Measurements from ENCODE around the gene ESRRG. TPM values are rescaled to one million over a fixed set of nuclear protein-coding genes. Genes with fewer than 3 reads are reported as not detected.

ESRRG gene
- total and polyA plus RNA-seq, 2 of the 8 experiments (the other 6 are each of a cell fraction or from before 2014, with no cell fraction given) = 0.59 to 1.4 TPM

GRCh38 chr1:216732121-216732520, 8.9 kb upstream of the ESRRG start:
- H2BK20ac ChIP-seq (ENCODE audit: low read length) = no peak overlapping the region
- H4K20me1 ChIP-seq (replicated peaks in 1 of 2; ENCODE audit: control insufficient read depth in 1 of 2, insufficient read depth in 2 of 2, low read length in 2 of 2) = no peaks in the 10 kb centered on the region
- H3K4ac ChIP-seq (replicated peaks; ENCODE audit: insufficient read length, low read depth, low read length) = no peak overlapping the region
- no peaks in the 10 kb centered on the region for H3K36me3 ChIP-seq (ENCODE audit: control insufficient read depth in 2 of 4, insufficient read depth in 4 of 4, low read length in 3 of 4)
- no peak overlapping the region for H3K14ac ChIP-seq (ENCODE audit: insufficient read length)
- no peak overlapping the region for H2BK120ac ChIP-seq (replicated peaks; ENCODE audit: low read depth, low read length)
- H3K18ac ChIP-seq (ENCODE audit: extremely low read depth, low read length) = no peak overlapping the region
- CTCF ChIA-PET (ENCODE audit: partially characterized antibody) = interaction anchor here (1.2 to 1.8 kb wide), 2 partner anchors 10 to 130 kb away, joined by 3 to 5 read pairs; no protein-coding TSS in a partner anchor
- no peak overlapping the region for H2AK5ac ChIP-seq (ENCODE audit: low read depth, low read length)
- no peak overlapping the region for H3K27ac ChIP-seq (ENCODE audit: low read depth, low read length)
- 86% methylated on average over 4 of the region's 4 CpGs; no CpG with 5 or more reads in 1 of the 2 experiments for WGBS, 2 experiments (ENCODE audit: extremely low coverage in 1 of 2, insufficient coverage in 1 of 2, insufficient read length in 1 of 2, insufficient replicate concordance in 2 of 2, low coverage in 1 of 2, low lambda C conversion rate in 2 of 2, missing lambda C conversion rate in 1 of 2)
- POLR2A ChIA-PET (ENCODE audit: partially characterized antibody) = no interaction called here
- no peak overlapping the region for H4K8ac ChIP-seq (ENCODE audit: extremely low read depth, insufficient read depth, low read length)
- H2BK5ac ChIP-seq (ENCODE audit: low read depth, low read length) = no peak overlapping the region
- H2AFZ ChIP-seq (ENCODE audit: low read length) = no peak overlapping the region
- no peaks in the 10 kb centered on the region for H3K9me3 ChIP-seq (ENCODE audit: insufficient read depth in 2 of 2, low read depth in 1 of 2, low read length in 1 of 2)
- H2BK12ac ChIP-seq (ENCODE audit: low read depth, low read length) = no peak overlapping the region
- H3K23ac ChIP-seq (ENCODE audit: insufficient read length) = no peak overlapping the region
- no peak overlapping the region for H3K56ac ChIP-seq (replicated peaks; ENCODE audit: insufficient read length, low read depth, low read length)
- H4K5ac ChIP-seq (ENCODE audit: insufficient read length, low read depth, low read length) = no peak overlapping the region
- no peaks in the 10 kb centered on the region for H3K79me2 ChIP-seq (ENCODE audit: control insufficient read depth in 1 of 2, insufficient read depth in 2 of 2, low read length in 2 of 2)
- H3K23me2 ChIP-seq (ENCODE audit: low read depth, low read length) = no peaks in the 10 kb centered on the region
- no peaks in the 10 kb centered on the region for H3K79me1 ChIP-seq (ENCODE audit: low read depth, low read length)
- H4K91ac ChIP-seq (replicated peaks; ENCODE audit: insufficient read length, low read length) = no peak overlapping the region
- H2BK15ac ChIP-seq (ENCODE audit: low read length) = no peak overlapping the region
- no peak for FAIRE-seq
- H3K9ac ChIP-seq (replicated peaks in 1 of 4; ENCODE audit: extremely low read depth in 1 of 4, low read depth in 3 of 4, low read length in 3 of 4) = no peak overlapping the region
- no peak overlapping the region for H3K4me2 ChIP-seq (ENCODE audit: insufficient read depth in 1 of 2, low read depth in 2 of 2, low read length in 2 of 2)
- DNase-seq (ENCODE audit: low read depth in 1 of 2, low spot score in 2 of 2) = no peak
- H3K4me3 ChIP-seq (ENCODE audit: extremely low read depth in 1 of 4, insufficient read depth in 2 of 4, low read depth in 3 of 4, low read length in 4 of 4) = no peak overlapping the region
- TF ChIP-seq GABPA (IDR thresholded peaks at IDR 0.05; ENCODE audit: borderline replicate concordance, insufficient read depth, low read length) (no peak), TCF12 (IDR thresholded peaks at IDR 0.05; ENCODE audit: low read depth, low read length) (no peak), BCL11A (IDR thresholded peaks at IDR 0.05; ENCODE audit: low read depth in 2 of 2, low read length in 2 of 2) (no peak), HDAC2 (IDR thresholded peaks at IDR 0.05; ENCODE audit: borderline replicate concordance in 1 of 2, low read depth in 2 of 2, low read length in 2 of 2) (no peak), GTF2F1 (IDR thresholded peaks at IDR 0.05; ENCODE audit: borderline replicate concordance, low read depth, low read length) (no peak), RNF2 (IDR thresholded peaks at IDR 0.05; ENCODE audit: borderline replicate concordance, low read depth, low read length, missing control alignments, poor library complexity, severe bottlenecking) (no peak), SUZ12 (IDR thresholded peaks at IDR 0.05; ENCODE audit: low read length) (no peak), ATF2 (IDR thresholded peaks at IDR 0.05; ENCODE audit: low read length) (no peak), JUN (IDR thresholded peaks at IDR 0.05; ENCODE audit: low read depth, low read length) (no peak)
- H3K4me1 ChIP-seq (replicated peaks in 1 of 4; ENCODE audit: control insufficient read depth in 3 of 4, insufficient read depth in 4 of 4, low read length in 3 of 4) = peaks cover 0 to 2% (median 0%) of the 10 kb centered on the region in 4 experiments; a peak in 2 of 7 replicates
- no peaks in the 10 kb centered on the region for H3K27me3 ChIP-seq (replicated peaks in 1 of 4; ENCODE audit: control insufficient read depth in 3 of 4, extremely low read depth in 1 of 4, insufficient read depth in 3 of 4, low read length in 3 of 4)

All from H1 (cell line).